IPS-20b (cell line): ENCODE results near the gene ARL17B.
"Not testable (repeated sequence)": the region's sequence is repeated elsewhere in the genome, so short reads cannot be mapped to it uniquely, and the experiment has no call there.

Experiments used
- H3K27ac ChIP-seq: one replicate; pipeline ENCODE4 v1.5.1; 2013; ENCODE audit warnings: low read length
- H3K27me3 ChIP-seq: 2 replicates; pipeline ENCODE4 v1.6.1; 2013; ENCODE audit warnings: mild to moderate bottlenecking, low read length, inconsistent platforms; ENCODE audit not compliant: insufficient read depth
- H3K36me3 ChIP-seq: 2 replicates; pipeline ENCODE4 v1.6.1; 2013; ENCODE audit warnings: low read depth, mild to moderate bottlenecking, inconsistent platforms, low read length, moderate library complexity; ENCODE audit not compliant: insufficient read depth
- H3K4me1 ChIP-seq: 2 replicates; pipeline ENCODE4 v1.6.1; 2013; ENCODE audit warnings: mild to moderate bottlenecking, control low read depth, inconsistent platforms, low read length, moderate library complexity; ENCODE audit not compliant: insufficient read depth
- H3K4me3 ChIP-seq: 2 replicates; pipeline ENCODE4 v1.5.1; 2013; ENCODE audit warnings: mild to moderate bottlenecking, low read length, inconsistent platforms
- H3K9ac ChIP-seq: 2 replicates; pipeline ENCODE4 v1.6.1; 2013; ENCODE audit warnings: low read depth, mild to moderate bottlenecking, inconsistent platforms, low read length, moderate library complexity
- H3K9me3 ChIP-seq: 2 replicates; pipeline ENCODE4 v1.6.1; 2013; ENCODE audit warnings: mild to moderate bottlenecking, low read depth, low read length, inconsistent platforms; ENCODE audit not compliant: insufficient read depth

The ARL17B gene

DNA sequence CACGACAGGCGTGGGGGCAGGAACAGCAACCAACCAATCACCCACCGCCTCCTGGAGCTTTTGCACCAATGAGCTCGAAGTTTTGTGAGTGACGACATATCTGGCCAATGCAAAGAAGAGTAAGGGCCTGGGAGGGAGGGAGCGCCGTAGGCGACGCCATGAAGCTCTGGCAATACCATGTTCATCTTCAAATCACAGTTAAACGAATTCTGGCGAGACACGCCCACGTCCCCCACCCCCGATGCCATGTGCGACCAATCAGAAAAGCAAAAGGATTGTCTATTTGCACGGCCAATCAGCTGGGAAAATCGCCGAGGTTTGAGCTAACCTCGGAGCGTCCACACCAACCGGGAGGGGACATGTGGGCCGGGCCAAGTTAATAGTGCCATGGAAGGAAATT, at the start of gene ARL17B:
Gene ARL17B, minus strand, starts transcription at position 12 of the 400 bp plus-strand sequence. CDS start 3,369 bp downstream, outside the sequence.
- H3K36me3 ChIP-seq, H3K4me3 ChIP-seq, H3K27me3 ChIP-seq, H3K9ac ChIP-seq, H3K4me1 ChIP-seq, H3K9me3 ChIP-seq, H3K27ac ChIP-seq: not testable (repeated sequence)

- not testable (repeated sequence) for H3K4me1 ChIP-seq, H3K27me3 ChIP-seq, H3K36me3 ChIP-seq, H3K4me3 ChIP-seq, H3K9ac ChIP-seq, H3K27ac ChIP-seq, H3K9me3 ChIP-seq
Observed at GRCh38 chr17:46409864-46410263, 48.3 kb upstream of the ARL17B start.

DNA sequence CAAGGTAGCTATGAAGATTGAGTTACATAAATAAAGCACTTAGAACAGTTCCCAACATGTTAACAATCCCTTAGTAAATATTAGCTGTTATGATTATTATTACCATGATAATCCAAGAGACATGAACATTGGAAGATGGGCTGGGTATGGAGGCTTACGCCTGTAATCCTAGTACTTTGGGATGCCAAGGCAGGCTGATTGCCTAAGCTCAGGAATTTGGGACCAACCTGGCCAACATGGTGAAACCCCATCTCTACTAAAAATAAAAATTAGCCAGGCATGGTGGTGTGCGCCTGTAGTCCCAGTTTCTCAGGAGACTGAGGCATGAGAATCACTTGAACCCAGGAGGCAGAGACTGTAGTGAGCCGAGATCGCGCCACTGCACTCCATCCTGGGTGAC, 45.6 kb upstream of the ARL17B start:
- not testable (repeated sequence) for H3K36me3 ChIP-seq, H3K9ac ChIP-seq, H3K4me1 ChIP-seq, H3K4me3 ChIP-seq, H3K27me3 ChIP-seq, H3K9me3 ChIP-seq, H3K27ac ChIP-seq

DNA sequence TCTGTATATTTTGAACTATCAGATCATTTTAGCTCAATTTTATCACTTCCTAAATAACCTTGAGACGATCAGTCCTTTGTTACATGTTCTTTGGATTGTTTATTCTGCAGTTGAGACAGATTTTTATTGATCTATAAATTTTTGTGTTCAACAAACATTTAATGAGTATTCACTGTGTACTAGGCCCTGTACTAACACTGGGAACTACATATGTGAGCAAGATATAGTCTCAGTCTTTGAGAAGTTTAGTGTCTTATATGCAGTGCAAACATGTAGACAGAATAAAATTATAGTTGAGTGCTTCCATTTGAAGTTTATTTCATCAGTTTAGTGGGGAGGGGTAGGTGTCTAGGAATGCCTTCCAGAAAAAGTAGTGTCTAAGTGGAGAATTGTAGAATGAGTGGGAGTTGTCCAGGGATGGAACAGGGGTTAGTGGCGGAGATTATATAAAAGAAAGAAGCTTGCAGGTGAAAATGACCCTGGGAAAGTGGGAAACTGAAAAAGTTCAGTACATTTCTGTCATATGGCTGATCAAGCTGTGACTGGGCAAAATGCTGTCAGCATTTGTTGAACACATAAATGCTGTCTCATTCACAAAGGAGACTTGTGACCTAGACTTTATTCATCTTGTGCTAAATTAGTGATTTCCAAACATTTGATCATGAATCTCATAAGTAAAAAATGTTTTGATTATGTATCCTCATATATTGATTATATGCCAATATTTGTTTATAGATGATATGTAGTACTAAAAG, 39.6 kb upstream of the ARL17B start:
- H3K27me3 ChIP-seq, H3K27ac ChIP-seq, H3K9me3 ChIP-seq, H3K9ac ChIP-seq, H3K4me1 ChIP-seq, H3K4me3 ChIP-seq, H3K36me3 ChIP-seq: not testable (repeated sequence)

DNA sequence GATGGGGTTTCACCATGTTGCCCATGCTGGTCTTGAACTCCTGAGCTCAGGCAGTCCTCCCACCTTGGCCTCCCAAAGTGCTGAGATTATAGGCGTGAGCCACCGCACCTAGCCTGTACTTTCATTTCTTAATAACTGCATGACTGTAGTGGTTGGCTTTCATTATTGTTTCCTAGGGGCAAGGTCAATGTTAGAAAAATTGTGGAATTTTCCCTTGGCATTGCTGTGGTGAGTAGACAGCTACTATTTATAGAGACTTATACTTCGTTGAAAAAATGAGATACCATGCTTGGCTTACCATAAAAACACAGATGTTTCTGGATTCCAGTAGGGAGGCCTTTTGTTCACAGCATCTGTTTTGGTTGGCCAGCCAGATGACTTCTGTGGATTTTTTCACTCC, 39.0 kb upstream of the ARL17B start:
- not testable (repeated sequence) for H3K4me1 ChIP-seq, H3K9me3 ChIP-seq, H3K9ac ChIP-seq, H3K27me3 ChIP-seq, H3K4me3 ChIP-seq, H3K27ac ChIP-seq, H3K36me3 ChIP-seq

DNA sequence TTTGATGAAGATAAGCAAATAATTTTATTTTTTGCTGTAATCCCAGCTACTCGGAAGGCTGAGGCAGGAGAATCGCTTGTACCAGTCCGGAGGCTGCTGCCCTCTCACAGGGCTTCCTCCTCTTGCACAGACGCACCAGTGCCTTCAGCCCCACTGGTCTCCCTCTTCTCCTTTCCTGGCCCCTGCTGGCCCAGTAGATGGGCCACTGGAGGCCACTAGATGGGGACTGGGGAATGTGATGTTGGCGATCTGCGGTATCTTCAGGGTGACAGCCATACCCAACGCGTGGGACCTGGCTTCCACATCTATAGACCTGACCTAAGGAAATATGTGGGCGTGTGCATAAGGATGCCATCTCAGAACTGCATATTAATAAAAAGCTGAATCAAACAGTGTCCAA, 38.4 kb upstream of the ARL17B start:
- not testable (repeated sequence) for H3K27ac ChIP-seq, H3K4me1 ChIP-seq, H3K9ac ChIP-seq, H3K36me3 ChIP-seq, H3K27me3 ChIP-seq, H3K4me3 ChIP-seq, H3K9me3 ChIP-seq

DNA sequence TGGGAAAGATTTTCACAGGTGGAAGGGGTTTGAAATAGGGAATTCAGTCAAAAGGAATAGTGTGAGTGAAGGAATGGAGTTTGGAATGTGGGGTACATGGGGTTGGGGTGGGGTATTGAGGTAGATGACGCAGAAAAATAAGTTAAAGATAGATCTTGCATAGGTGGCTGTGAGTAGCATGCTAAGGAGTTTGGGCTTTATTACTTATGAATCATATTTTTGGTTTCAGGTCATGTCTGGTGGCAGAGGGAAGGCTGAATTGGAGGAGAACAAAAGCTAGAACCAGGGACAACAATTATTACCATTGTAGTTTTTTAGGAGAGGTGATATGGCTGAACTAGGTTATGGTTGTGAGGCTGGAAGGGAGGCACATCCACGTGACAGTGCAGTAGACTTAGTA, 34.7 kb upstream of the ARL17B start:
- H3K4me3 ChIP-seq, H3K9me3 ChIP-seq, H3K27ac ChIP-seq, H3K27me3 ChIP-seq, H3K4me1 ChIP-seq, H3K9ac ChIP-seq, H3K36me3 ChIP-seq: not testable (repeated sequence)

DNA sequence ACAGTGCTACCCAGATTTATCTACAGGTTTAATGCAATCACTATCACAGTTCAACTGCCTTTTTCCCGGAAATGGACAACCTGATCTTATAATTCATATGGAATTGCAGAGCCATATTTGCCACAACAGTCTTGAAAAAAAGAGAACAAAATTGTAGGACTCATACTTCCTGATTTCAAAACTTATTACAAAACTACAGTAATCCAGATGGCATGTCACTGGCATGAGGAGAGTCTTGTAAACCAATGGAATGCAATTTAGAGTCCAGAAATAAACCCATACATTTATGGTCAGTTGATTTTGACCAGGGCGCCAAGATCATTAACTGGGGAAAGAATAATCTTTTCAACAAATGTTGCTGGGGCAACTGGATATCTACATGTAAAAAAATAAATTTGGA, 32.1 kb upstream of the ARL17B start:
- not testable (repeated sequence) for H3K27me3 ChIP-seq, H3K36me3 ChIP-seq, H3K4me3 ChIP-seq, H3K9me3 ChIP-seq, H3K4me1 ChIP-seq, H3K27ac ChIP-seq, H3K9ac ChIP-seq

DNA sequence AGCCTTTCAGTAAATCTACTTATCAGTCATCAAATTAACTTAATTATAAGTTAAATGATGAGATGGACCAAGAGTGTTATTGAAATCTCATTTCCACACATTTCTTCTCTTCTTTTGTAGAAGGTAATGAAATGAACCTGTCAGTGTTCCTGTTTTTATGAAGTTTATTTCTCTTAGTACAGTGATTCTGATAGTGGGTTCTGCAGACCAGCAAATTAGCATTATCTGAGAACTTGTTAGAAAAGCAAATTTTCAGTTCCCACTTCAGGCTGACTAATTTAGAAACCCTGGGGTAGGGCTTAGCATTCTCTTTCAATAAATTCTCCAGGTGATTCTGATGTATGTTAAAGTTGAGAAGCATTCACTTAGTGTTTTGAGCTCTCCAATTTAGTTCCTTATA, 23.9 kb upstream of the ARL17B start:
- not testable (repeated sequence) for H3K9ac ChIP-seq, H3K9me3 ChIP-seq, H3K4me1 ChIP-seq

GRCh38 chr17:46383118-46383517, 21.6 kb upstream of the ARL17B start:
- H3K27me3 ChIP-seq, H3K36me3 ChIP-seq, H3K4me1 ChIP-seq, H3K9ac ChIP-seq, H3K27ac ChIP-seq, H3K9me3 ChIP-seq, H3K4me3 ChIP-seq: not testable (repeated sequence)

More for the DNA sequence above, 23.9 kb upstream of the ARL17B start:
- not testable (repeated sequence) for H3K27ac ChIP-seq, H3K4me3 ChIP-seq, H3K36me3 ChIP-seq, H3K27me3 ChIP-seq

DNA sequence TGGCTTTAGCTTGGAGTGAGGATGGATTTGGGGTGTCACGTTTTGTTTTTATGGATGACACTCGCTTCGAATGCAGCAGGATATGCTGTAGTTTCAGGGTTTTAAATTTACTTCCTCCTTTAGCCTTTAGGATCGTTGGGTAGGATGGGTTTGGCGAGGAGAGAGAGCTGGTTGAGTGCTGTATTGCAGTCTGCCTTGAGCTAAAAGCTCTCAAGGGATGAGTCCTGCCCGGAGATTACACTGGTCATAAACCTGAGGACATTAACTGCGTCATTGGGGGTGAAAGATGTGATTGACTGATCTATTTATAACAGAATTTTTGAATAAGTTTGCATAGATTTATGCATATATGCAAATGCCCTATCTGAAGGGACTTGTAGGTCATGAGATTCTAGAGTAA, 11.9 kb upstream of the ARL17B start:
- H3K27me3 ChIP-seq, H3K36me3 ChIP-seq, H3K9me3 ChIP-seq, H3K4me3 ChIP-seq, H3K27ac ChIP-seq, H3K4me1 ChIP-seq, H3K9ac ChIP-seq: not testable (repeated sequence)

DNA sequence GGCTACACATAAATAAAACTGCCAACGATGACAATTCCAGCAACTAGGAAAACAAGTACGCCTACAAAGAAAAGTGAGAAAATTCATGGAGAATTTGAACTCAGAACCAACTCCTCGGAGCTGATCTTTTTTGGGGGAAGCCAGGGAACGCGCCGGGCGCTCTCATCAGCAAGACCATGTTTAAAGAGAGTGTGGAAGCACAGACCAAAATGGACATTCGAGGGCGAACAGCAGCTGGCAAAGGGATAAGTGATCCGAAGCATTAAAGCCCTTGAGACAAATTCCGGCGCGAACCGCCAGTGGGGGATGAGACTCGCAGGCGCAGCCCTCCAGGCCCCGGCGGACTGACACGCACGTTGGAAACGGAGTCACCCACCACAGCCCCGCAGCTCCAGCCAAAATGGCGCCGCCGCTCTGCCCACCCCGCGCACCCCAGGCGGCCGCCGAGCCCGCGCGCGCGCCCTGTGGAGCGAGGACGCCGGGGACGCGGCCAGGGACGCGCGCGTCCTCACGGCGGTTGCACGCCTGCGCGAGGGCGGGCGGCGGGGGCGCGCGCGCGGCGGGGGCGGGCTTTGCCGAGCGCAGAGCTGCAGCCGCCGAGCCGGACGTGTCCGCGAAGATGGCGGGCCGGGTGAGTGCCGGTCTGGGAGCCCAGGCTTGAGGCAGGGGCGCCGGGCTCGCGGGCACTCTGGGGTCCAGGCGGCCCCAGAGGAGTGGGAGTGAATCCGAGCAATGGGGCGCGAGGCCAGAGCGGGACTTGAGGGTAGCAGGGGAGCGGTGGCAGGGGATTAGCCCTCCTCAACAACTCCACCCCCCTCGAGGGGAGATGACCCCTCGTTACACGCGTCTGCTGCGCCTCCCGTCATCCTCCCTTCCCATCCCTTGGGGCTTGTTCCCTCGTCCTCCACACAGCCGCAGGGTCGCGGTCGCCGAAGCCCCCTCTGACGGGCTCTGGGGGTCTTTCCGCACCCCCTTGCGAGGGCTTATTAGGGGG, 11.0 kb upstream of the ARL17B start:
- H3K9me3 ChIP-seq, H3K4me3 ChIP-seq, H3K27ac ChIP-seq, H3K36me3 ChIP-seq, H3K27me3 ChIP-seq, H3K4me1 ChIP-seq, H3K9ac ChIP-seq: not testable (repeated sequence)
